HepG2 (cell line): ENCODE results near the gene MED10. TPM values are rescaled to one million over a fixed set of nuclear protein-coding genes. Genes with fewer than 3 reads are reported as not detected.

ENCODE experiments used
- ATAC-seq: fragments of 200-7000 bp; cut with Tn5 transposase; 3 replicates; pipeline ENCODE4 v1.9.1; 2020; ENCODE audit warnings: mild to moderate bottlenecking, moderate library complexity
- BruUV-seq: library from RNA; stranded (reverse); fragments of 400-500 nt; replicated peaks from 2 replicates; lab custom pipeline; 2021; lab: Mats Ljungman, UMichigan
- CTCF ChIA-PET: fragments of 300-600 bp; formaldehyde crosslinking; extraction: SDS; loops from one replicate; lab custom pipeline; 2021; ENCODE audit warnings: low total read pairs, inconsistent platforms, low intra/inter-chr PET ratio; lab: Yijun Ruan, JAX
- POLR2A ChIA-PET: fragments of 350-600 bp; sonication (Branson Sonifier 250); formaldehyde crosslinking; loops from one replicate; lab custom pipeline; 2020; ENCODE audit warnings: antibody characterized with exemption, inconsistent platforms; lab: Yijun Ruan, JAX
- DNase-seq: peaks from one replicate; pipeline ENCODE4 v3.0.0-alpha.2; 2015; ENCODE audit warnings: low spot score
- FAIRE-seq: peaks from 3 replicates; lab custom pipeline; 2011; peaks lifted over from hg19 to GRCh38; lab: Jason Lieb, UNC
- H2AFZ ChIP-seq: one replicate; pipeline ENCODE4 v1.6.1; 2011; ENCODE audit warnings: low read length, inconsistent platforms
- H3K27ac ChIP-seq: fragments of 300-600 bp; 3 replicates; pipeline ENCODE4 v1.8.0; 2011; ENCODE audit warnings: mixed run types, mild to moderate bottlenecking, mixed read lengths, low read length, inconsistent platforms; ENCODE audit not compliant: insufficient read depth; ENCODE audit errors: extremely low read length
- H3K27me3 ChIP-seq, 2 experiments: fragments of 200-600 bp in 1 of 2; 2 replicates in 1 of 2; 3 replicates in 1 of 2; pipeline versions ENCODE4 v1.6.0 to v1.8.0; 2011; ENCODE audit warnings: low read length in 2 of 2, mild to moderate bottlenecking in 2 of 2, moderate library complexity in 2 of 2, inconsistent platforms in 1 of 2; ENCODE audit not compliant: insufficient read depth in 2 of 2, control insufficient read depth in 1 of 2
- H3K36me3 ChIP-seq, 2 experiments: fragments of 200-600 bp in 1 of 2; replicated peaks in 1 of 2; 2 replicates in 1 of 2; 3 replicates in 1 of 2; pipeline versions ENCODE4 v1.5.1 to v1.8.0; 2011; ENCODE audit warnings: low read length in 2 of 2, inconsistent platforms in 1 of 2; ENCODE audit not compliant: insufficient read depth in 2 of 2, control insufficient read depth in 1 of 2
- H3K4me1 ChIP-seq: 2 replicates; pipeline ENCODE4 v1.5.1; 2012; ENCODE audit warnings: low read length, inconsistent platforms; ENCODE audit not compliant: insufficient read depth
- H3K4me2 ChIP-seq: 2 replicates; pipeline ENCODE4 v1.6.0; 2011; ENCODE audit warnings: low read depth, low read length, inconsistent platforms
- H3K4me3 ChIP-seq, 3 experiments: fragments of 200-600 bp in 1 of 3; sonication (generic), shearing (Covaris generic) in 1 of 3; replicated peaks in 1 of 3; 2 replicates each; pipeline ENCODE4 v1.5.1; 2011 to 2016; ENCODE audit warnings: low read length in 3 of 3, inconsistent platforms in 2 of 3, low read depth in 2 of 3, mild to moderate bottlenecking in 2 of 3, control low read depth in 1 of 3, mixed read lengths in 1 of 3; ENCODE audit not compliant: insufficient read depth in 1 of 3
- H3K79me2 ChIP-seq: one replicate; pipeline ENCODE4 v1.6.1; 2011; ENCODE audit warnings: low read length, inconsistent platforms; ENCODE audit not compliant: insufficient read depth
- H3K9ac ChIP-seq: 2 replicates; pipeline ENCODE4 v1.6.0; 2011; ENCODE audit warnings: mild to moderate bottlenecking, low read depth, low read length, inconsistent platforms; ENCODE audit not compliant: insufficient read depth
- H3K9me3 ChIP-seq: 2 replicates; pipeline ENCODE4 v1.5.1; 2012; ENCODE audit warnings: mild to moderate bottlenecking, low read length
- H4K20me1 ChIP-seq: 2 replicates; pipeline ENCODE4 v1.6.0; 2011; ENCODE audit warnings: inconsistent platforms, mild to moderate bottlenecking, low read length, moderate library complexity; ENCODE audit not compliant: insufficient read depth
- CBFB ChIP-seq: sonication (generic); formaldehyde crosslinking; IDR thresholded peaks from 2 replicates; pipeline ENCODE4 v1.4.0; 2020; ENCODE audit warnings: missing genetic modification reagents
- CREB1 ChIP-seq, 2 experiments: fragments of 450-650 bp in 1 of 2; IDR thresholded peaks; 2 replicates each; pipeline ENCODE4 v1.6.1; 2016 to 2017; ENCODE audit warnings: control low read depth in 1 of 2, mild to moderate bottlenecking in 1 of 2, missing compliant biosample characterization in 1 of 2, missing genetic modification characterization in 1 of 2
- DMTF1 ChIP-seq: sonication (generic); formaldehyde crosslinking; IDR thresholded peaks from 2 replicates; pipeline ENCODE4 v1.4.0; 2020; ENCODE audit warnings: mild to moderate bottlenecking, missing genetic modification reagents
- E2F1 ChIP-seq: sonication (generic); formaldehyde crosslinking; IDR thresholded peaks from 2 replicates; pipeline ENCODE4 v1.5.0; 2020; ENCODE audit warnings: missing genetic modification reagents
- EHMT2 ChIP-seq: fragments of 200-600 bp; sonication (generic); IDR thresholded peaks from 2 replicates; pipeline ENCODE4 v1.7.0; 2017; ENCODE audit warnings: antibody characterized with exemption, low read depth, low read length, borderline replicate concordance
- KLF16 ChIP-seq, 2 experiments: sonication (generic) in 1 of 2; formaldehyde crosslinking in 1 of 2; IDR thresholded peaks; 2 replicates each; pipeline versions ENCODE4 v1.6.1 to v1.8.0; 2016 to 2023; ENCODE audit warnings: missing genetic modification reagents in 2 of 2, missing compliant biosample characterization in 1 of 2
- MIXL1 ChIP-seq: IDR thresholded peaks from 2 replicates; pipeline ENCODE4 v1.6.1; 2016
- NFKB2 ChIP-seq: sonication (generic); formaldehyde crosslinking; IDR thresholded peaks from 2 replicates; pipeline ENCODE4 v1.4.0; 2020; ENCODE audit warnings: missing genetic modification reagents, borderline replicate concordance
- THYN1 ChIP-seq: sonication (generic); formaldehyde crosslinking; IDR thresholded peaks from 2 replicates; pipeline ENCODE4 v1.8.1; 2023; ENCODE audit warnings: low read depth, mild to moderate bottlenecking, moderate library complexity, missing genetic modification reagents, borderline replicate concordance
- ZBTB7A ChIP-seq: sonication (generic); formaldehyde crosslinking; IDR thresholded peaks from 2 replicates; pipeline ENCODE4 v1.8.0; 2022; ENCODE audit warnings: mild to moderate bottlenecking, missing genetic modification reagents
- ZNF75D ChIP-seq: sonication (generic); formaldehyde crosslinking; IDR thresholded peaks from 2 replicates; pipeline ENCODE4 v1.8.1; 2023; ENCODE audit warnings: missing genetic modification reagents, mild to moderate bottlenecking, borderline replicate concordance
- WGBS: methylation state at CpG from one replicate; pipeline ENCODE4 v1.1.6; 2017; ENCODE audit warnings: low lambda C conversion rate; 5-methylcytosine and 5-hydroxymethylcytosine counted together
- in situ Hi-C: cut with HindIII; loops from 2 replicates; pipeline ENCODE4 v1.10.0; 2017; ENCODE audit warnings: low pct_unique_long_range_greater_than_20kb; ENCODE audit not compliant: extremely low pct_ligation_motif_present
- intact Hi-C: fragments of 100-400 bp; cut with micrococcal nuclease; formaldehyde crosslinking; loops from one replicate; pipeline ENCODE4 v1.10.0; 2022; ENCODE audit not compliant: unreplicated experiment
- polyA plus RNA-seq, 8 experiments: library from polyadenylated mRNA; depleted of rRNA in 3 of 8; stranded (reverse) in 7 of 8; unstranded in 1 of 8; fragments of >200 nt; fragmentation: Illumina TruSeq in 4 of 8; extraction: Trizol in 4 of 8; gene quantifications; 2 replicates each; pipeline versions ENCODE4 v1.2.1 to v1.2.3, GENCODE V29; 2011 to 2016; ENCODE audit warnings: low read depth in 4 of 8, missing spikeins in 1 of 8, mixed read lengths in 1 of 8; ENCODE audit not compliant: insufficient read depth in 1 of 8
- total RNA-seq, 5 experiments: library from RNA; depleted of rRNA; stranded (reverse); fragments of >200 nt; fragmentation: Illumina TruSeq; extraction: Trizol; gene quantifications; 2 replicates each; pipeline ENCODE4 v1.2.3, GENCODE V29; 2016; ENCODE audit warnings: low read depth in 1 of 5

MED10 gene
- total and polyA plus RNA-seq, 2 of the 13 experiments (the other 11 are each of a cell fraction or from before 2014, with no cell fraction given) = 11.2 to 23.7 TPM

GRCh38 chr5:6386271-6386670 lies 7.9 kb upstream of the MED10 start:
- H3K9me3 ChIP-seq = no peaks in the 10 kb centered on the region
- no peak overlapping the region for H3K9ac ChIP-seq
- WGBS = 32% methylated on average over 1 of the region's 1 CpG
- H2AFZ ChIP-seq = no peak overlapping the region
- H3K79me2 ChIP-seq = no peaks in the 10 kb centered on the region
- POLR2A ChIA-PET = no interaction called here
- no peaks in the 10 kb centered on the region; the same call in 1 of the 2 replicates for H4K20me1 ChIP-seq
- FAIRE-seq (no peak), DNase-seq (no peak), ATAC-seq (no peak)
- in situ Hi-C loops = loop anchor here (25.0 kb wide), 1 partner anchor 351 kb away; no protein-coding TSS in a partner anchor
- no peak overlapping the region for H3K27ac ChIP-seq
- no TSS peak for BruUV-seq
- CTCF ChIA-PET = no interaction called here
- intact Hi-C loops = no loop called here
- H3K36me3 ChIP-seq = no peaks in the 10 kb centered on the region
- H3K27me3 ChIP-seq = peaks cover 0 to 12% of the 10 kb centered on the region in 2 experiments; a peak in 2 of 5 replicates
- H3K4me1 ChIP-seq = peaks cover 9% of the 10 kb centered on the region; the same call in 1 of the 2 replicates
- H3K4me2 ChIP-seq = no peak overlapping the region
- no peak overlapping the region for H3K4me3 ChIP-seq
- TF ChIP-seq ZNF75D (CRISPR knock-in tag) (no peak), KLF16 (CRISPR knock-in tag; IDR thresholded peaks at IDR 0.05) (no peak), CREB1 (IDR thresholded peaks at IDR 0.05) (peak; percentile 63), CREB1 (CRISPR knock-in tag; IDR thresholded peaks at IDR 0.05) (no peak), MIXL1 (CRISPR knock-in tag) (no peak), DMTF1 (no peak)

GRCh38 chr5:6384856-6385255 lies 6.5 kb upstream of the MED10 start:
- DNase-seq = no peak
- no peaks in the 10 kb centered on the region for H4K20me1 ChIP-seq
- BruUV-seq = no TSS peak
- ChIA-PET POLR2A (no interaction called here), CTCF (no interaction called here)
- H3K9ac ChIP-seq = no peak overlapping the region
- peaks cover 0 to 7% of the 10 kb centered on the region in 2 experiments; a peak in 2 of 5 replicates for H3K27me3 ChIP-seq
- no peak overlapping the region for H3K4me2 ChIP-seq
- no peak for ATAC-seq
- FAIRE-seq = no peak
- peaks cover 9% of the 10 kb centered on the region; the same call in 1 of the 2 replicates for H3K4me1 ChIP-seq
- H3K36me3 ChIP-seq = no peaks in the 10 kb centered on the region
- TF ChIP-seq ZBTB7A (CRISPR knock-in tag) (no peak), E2F1 (no peak), CBFB (CRISPR knock-in tag) (no peak), THYN1 (CRISPR knock-in tag) (no peak), EHMT2 (no peak), NFKB2 (CRISPR knock-in tag) (no peak)
- no peaks in the 10 kb centered on the region for H3K9me3 ChIP-seq
- intact Hi-C loops = no loop called here
- H3K4me3 ChIP-seq = no peak overlapping the region
- H2AFZ ChIP-seq = no peak overlapping the region
- no peak overlapping the region for H3K27ac ChIP-seq
- WGBS = 55% methylated on average over 9 of the region's 9 CpGs
- H3K79me2 ChIP-seq = no peaks in the 10 kb centered on the region
- in situ Hi-C loops = loop anchor here (25.0 kb wide), 1 partner anchor 352 kb away; no protein-coding TSS in a partner anchor
